Breast epithelium (tissue), 3 donors: Measurements from ENCODE around the gene GPATCH3.

Experiments used
- CTCF ChIP-seq, 3 donors: fragments of 450-650 bp; IDR thresholded peaks; one replicate each; pipeline ENCODE4 v1.5.1; 2016 to 2017; ENCODE audit warnings: antibody characterized with exemption in 3 of 3, mild to moderate bottlenecking in 3 of 3, moderate library complexity in 3 of 3
- POLR2A ChIP-seq: fragments of 450-650 bp; IDR thresholded peaks from one replicate; pipeline ENCODE4 v1.6.1; 2016; ENCODE audit warnings: antibody characterized with exemption, mild to moderate bottlenecking, moderate library complexity
- POLR2AphosphoS5 ChIP-seq, 3 donors: sonication (generic); formaldehyde crosslinking; IDR thresholded peaks; one replicate each; pipeline ENCODE4 v1.6.1; 2017; ENCODE audit warnings: antibody characterized with exemption in 3 of 3

- TF ChIP-seq CTCF (IDR thresholded peaks at IDR 0.05) (no peak), POLR2A (no peak), POLR2AphosphoS5 (IDR thresholded peaks at IDR 0.05) (no peak)
Observed at GRCh38 chr1:26945138-26945537, 44.9 kb upstream of the GPATCH3 start.
